OCI-LY1 (cell line): ENCODE data around the gene FBRSL1.

Experiments used
- H2AFZ ChIP-seq: fragments of 200-600 bp; sonication (generic), shearing (Covaris generic); 2 replicates; pipeline ENCODE4 v1.6.0; 2014; ENCODE audit warnings: antibody characterized with exemption, mild to moderate bottlenecking, low read length
- H3F3A ChIP-seq: fragments of 200-600 bp; sonication (generic), shearing (Covaris generic); 2 replicates; pipeline ENCODE4 v1.6.0; 2014; ENCODE audit warnings: mild to moderate bottlenecking, antibody characterized with exemption, low read length, moderate library complexity; ENCODE audit not compliant: insufficient read depth
- H3K27ac ChIP-seq: fragments of 200-600 bp; sonication (generic); 2 replicates; pipeline ENCODE4 v1.5.1; 2014; ENCODE audit warnings: low read length, mixed run types, mild to moderate bottlenecking, low read depth; ENCODE audit not compliant: poor library complexity, severe bottlenecking
- H3K27me3 ChIP-seq: fragments of 200-600 bp; sonication (generic); 2 replicates; pipeline ENCODE4 v1.6.0; 2014; ENCODE audit warnings: antibody characterized with exemption, mild to moderate bottlenecking, low read length, moderate library complexity; ENCODE audit not compliant: insufficient read depth
- H3K36me3 ChIP-seq: fragments of 200-600 bp; sonication (generic); 2 replicates; pipeline ENCODE4 v1.6.1; 2014; ENCODE audit warnings: mild to moderate bottlenecking, antibody characterized with exemption, low read length, moderate library complexity, mixed read lengths; ENCODE audit not compliant: insufficient read depth
- H3K4me1 ChIP-seq: fragments of 200-600 bp; sonication (generic); 2 replicates; pipeline ENCODE4 v1.5.1; 2014; ENCODE audit warnings: mild to moderate bottlenecking, low read length, moderate library complexity; ENCODE audit not compliant: insufficient read depth, severe bottlenecking
- H3K4me2 ChIP-seq: fragments of 200-600 bp; sonication (generic), shearing (Covaris generic); 2 replicates; pipeline ENCODE4 v1.6.1; 2014; ENCODE audit warnings: low read length
- H3K4me3 ChIP-seq: fragments of 200-600 bp; sonication (generic); 2 replicates; pipeline ENCODE4 v1.5.1; 2014; ENCODE audit warnings: low read length, low read depth, mild to moderate bottlenecking, mixed read lengths; ENCODE audit not compliant: poor library complexity, severe bottlenecking
- H3K79me2 ChIP-seq: fragments of 200-600 bp; shearing (Covaris generic); 2 replicates; pipeline ENCODE4 v1.6.1; 2016; ENCODE audit warnings: mixed run types, low read length, mixed read lengths; ENCODE audit not compliant: insufficient read depth
- H3K9ac ChIP-seq: fragments of 200-600 bp; sonication (generic), shearing (Covaris generic); 2 replicates; pipeline ENCODE4 v1.6.1; 2014; ENCODE audit warnings: mild to moderate bottlenecking, low read length, mixed read lengths
- H3K9me2 ChIP-seq: fragments of 200-600 bp; sonication (generic), shearing (Covaris generic); 2 replicates; pipeline ENCODE4 v1.6.1; 2014; ENCODE audit warnings: low read depth, mild to moderate bottlenecking, low read length, mixed read lengths
- H3K9me3 ChIP-seq: fragments of 200-600 bp; shearing (Covaris generic); 2 replicates; pipeline ENCODE4 v1.6.1; 2014; ENCODE audit warnings: low read length, mixed read lengths
- H4K20me1 ChIP-seq: fragments of 200-600 bp; sonication (generic), shearing (Covaris generic); 2 replicates; pipeline ENCODE4 v1.6.0; 2016; ENCODE audit warnings: mild to moderate bottlenecking, low read length; ENCODE audit not compliant: insufficient read depth
- EZH2 ChIP-seq: fragments of 200-600 bp; sonication (generic), shearing (Covaris generic); IDR thresholded peaks from 2 replicates; pipeline ENCODE4 v1.8.0; 2017; ENCODE audit warnings: borderline replicate concordance, mixed run types, mild to moderate bottlenecking, antibody characterized with exemption, low read length, moderate library complexity, mixed read lengths
- TF ChIP-seq, protein P1 (sequence below): fragments of 200-600 bp; sonication (generic), shearing (Covaris generic); IDR thresholded peaks from 2 replicates; pipeline ENCODE4 v1.5.1; 2017; ENCODE audit warnings: mild to moderate bottlenecking, antibody characterized with exemption, low read length, moderate library complexity, mixed read lengths

FBRSL1 gene

DNA sequence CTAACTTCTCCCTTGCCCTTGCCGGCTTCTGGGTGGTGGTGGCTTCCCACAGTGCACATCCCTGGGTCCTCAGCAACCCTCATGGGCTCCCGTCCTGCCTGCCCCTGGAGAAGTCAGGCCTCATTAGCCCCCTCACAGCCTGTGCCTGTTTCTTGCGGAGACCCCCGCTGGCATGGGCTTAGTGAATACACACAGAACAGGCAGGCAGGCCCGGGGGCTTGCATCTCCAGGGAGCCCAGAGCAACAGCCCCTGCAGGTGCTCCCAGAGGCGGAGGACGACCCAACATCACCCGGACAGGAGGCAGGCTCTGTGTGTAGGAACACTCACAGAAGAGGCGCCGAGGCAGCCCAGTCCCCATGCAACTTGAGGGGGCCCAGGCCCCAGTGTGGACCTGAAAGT lies 25.1 kb upstream of the FBRSL1 start:
- H3K79me2 ChIP-seq: no peaks in the 10 kb centered on the region
- no peak overlapping the region for H3K9ac ChIP-seq
- H2AFZ ChIP-seq: no peak overlapping the region
- H4K20me1 ChIP-seq: no peaks in the 10 kb centered on the region
- no peaks in the 10 kb centered on the region for H3K9me3 ChIP-seq
- H3K36me3 ChIP-seq: no peaks in the 10 kb centered on the region
- no peaks in the 10 kb centered on the region; the same call in 1 of the 2 replicates for H3K27me3 ChIP-seq
- TF ChIP-seq, protein P1, sequence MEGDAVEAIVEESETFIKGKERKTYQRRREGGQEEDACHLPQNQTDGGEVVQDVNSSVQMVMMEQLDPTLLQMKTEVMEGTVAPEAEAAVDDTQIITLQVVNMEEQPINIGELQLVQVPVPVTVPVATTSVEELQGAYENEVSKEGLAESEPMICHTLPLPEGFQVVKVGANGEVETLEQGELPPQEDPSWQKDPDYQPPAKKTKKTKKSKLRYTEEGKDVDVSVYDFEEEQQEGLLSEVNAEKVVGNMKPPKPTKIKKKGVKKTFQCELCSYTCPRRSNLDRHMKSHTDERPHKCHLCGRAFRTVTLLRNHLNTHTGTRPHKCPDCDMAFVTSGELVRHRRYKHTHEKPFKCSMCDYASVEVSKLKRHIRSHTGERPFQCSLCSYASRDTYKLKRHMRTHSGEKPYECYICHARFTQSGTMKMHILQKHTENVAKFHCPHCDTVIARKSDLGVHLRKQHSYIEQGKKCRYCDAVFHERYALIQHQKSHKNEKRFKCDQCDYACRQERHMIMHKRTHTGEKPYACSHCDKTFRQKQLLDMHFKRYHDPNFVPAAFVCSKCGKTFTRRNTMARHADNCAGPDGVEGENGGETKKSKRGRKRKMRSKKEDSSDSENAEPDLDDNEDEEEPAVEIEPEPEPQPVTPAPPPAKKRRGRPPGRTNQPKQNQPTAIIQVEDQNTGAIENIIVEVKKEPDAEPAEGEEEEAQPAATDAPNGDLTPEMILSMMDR: no peak
- TF ChIP-seq EZH2: no peak
- H3K4me3 ChIP-seq: no peak overlapping the region
- H3K27ac ChIP-seq: no peak overlapping the region
- H3K9me2 ChIP-seq: no peaks in the 10 kb centered on the region
- no peak overlapping the region for H3K4me2 ChIP-seq
- peaks cover 16% of the 10 kb centered on the region for H3K4me1 ChIP-seq
- no peaks in the 10 kb centered on the region for H3F3A ChIP-seq

DNA sequence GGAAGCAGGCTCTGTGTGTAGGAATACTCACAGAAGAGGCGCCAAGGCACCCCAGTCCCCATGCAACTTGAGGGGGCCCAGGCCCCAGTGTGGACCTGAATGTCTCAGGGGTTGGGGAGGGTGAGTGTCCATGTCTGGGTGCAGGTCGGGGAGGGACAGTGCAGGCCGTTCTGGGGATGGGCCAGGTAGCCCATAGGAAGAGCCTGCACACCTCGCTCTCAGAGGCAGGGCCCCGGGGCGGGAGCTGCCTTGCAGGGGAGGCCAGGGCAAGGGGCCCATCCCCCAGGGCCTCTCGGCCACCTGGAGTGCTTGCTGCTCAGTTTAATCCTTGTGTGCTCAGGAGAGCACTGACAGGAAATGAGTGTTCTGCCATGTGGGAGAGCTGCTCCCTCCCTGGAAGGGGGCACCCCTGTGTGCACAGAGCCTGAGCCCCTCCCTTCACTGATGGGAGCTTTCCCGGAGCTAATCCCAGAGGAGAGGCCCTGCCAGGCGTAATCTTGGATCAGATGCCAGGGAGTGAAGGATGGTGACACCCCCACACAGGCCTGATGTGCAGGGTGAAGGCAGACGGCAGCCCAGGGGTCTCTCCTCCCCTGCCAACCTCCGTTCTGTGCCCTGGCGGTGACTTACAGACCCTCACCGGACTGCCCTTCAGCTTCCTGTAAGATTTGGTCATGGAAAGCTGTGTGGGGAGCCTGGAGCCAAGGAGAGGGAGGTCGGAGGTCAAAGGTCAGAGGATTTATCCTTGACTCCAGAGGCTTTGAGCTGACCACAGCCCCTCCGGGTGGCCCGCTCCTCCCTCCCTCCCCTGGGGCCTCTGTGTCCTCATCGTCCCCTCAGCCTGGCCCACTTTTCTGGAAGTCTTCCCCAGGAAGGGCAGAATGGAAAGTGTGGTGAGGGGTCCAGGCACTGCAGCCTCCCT lies 24.4 kb upstream of the FBRSL1 start:
- Histone ChIP-seq H3K4me1 (peaks cover 22% of the 10 kb centered on the region), H3K79me2 (no peaks in the 10 kb centered on the region), H4K20me1 (no peaks in the 10 kb centered on the region), H3K4me2 (no peak overlapping the region), H3K27ac (no peak overlapping the region), H3K4me3 (no peak overlapping the region), H3K27me3 (no peaks in the 10 kb centered on the region; the same call in 1 of the 2 replicates), H3K9ac (no peak overlapping the region), H3K36me3 (no peaks in the 10 kb centered on the region), H3K9me3 (no peaks in the 10 kb centered on the region), H3F3A (no peaks in the 10 kb centered on the region), H2AFZ (no peak overlapping the region), H3K9me2 (no peaks in the 10 kb centered on the region)
- TF ChIP-seq, protein P1: no peak
- TF ChIP-seq EZH2: no peak

DNA sequence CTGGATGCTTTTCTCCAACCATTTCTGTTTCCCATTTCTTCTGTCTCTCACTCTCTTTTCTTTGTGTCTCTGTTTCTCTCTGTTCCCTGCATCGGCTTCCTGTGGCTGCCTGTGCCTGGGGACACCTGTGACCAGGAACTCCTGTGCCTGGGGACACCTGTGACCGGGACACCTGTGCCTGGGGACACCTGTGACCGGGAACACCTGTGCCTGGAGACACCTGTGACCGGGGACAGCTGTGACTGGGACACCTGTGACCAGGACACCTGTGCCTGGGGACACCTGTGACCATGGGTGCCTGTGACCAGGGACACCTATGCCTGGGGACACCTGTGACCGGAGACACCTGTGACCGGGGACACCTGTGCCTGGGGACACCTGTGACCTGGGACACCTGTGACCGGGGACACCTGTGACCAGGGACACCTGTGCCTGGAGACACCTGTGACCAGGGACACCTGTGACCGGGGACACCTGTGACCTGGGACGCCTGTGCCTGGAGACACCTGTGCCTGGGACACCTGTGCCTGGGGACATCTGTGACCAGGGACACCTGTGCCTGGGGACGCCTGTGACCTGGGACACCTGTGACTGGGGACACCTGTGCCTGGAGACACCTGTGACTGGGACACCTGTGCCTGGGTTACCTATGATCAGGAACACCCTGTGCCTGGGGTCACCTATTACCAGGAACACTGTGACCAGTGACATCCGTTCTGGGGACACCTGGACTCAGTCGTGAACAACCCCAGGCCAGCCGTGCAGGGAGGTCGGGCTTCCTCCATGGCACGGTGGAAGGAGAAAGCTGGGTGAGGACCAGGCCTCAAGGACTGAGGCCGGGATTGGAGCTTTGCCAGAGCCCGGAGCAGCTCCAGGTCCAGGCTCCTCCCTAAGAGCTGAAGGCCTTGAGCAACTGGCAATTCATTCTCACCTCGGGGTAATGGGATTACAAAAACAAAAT lies 23.4 kb upstream of the FBRSL1 start:
- Histone ChIP-seq H4K20me1 (no peaks in the 10 kb centered on the region), H3K4me3 (no peak overlapping the region), H2AFZ (no peak overlapping the region), H3K9ac (no peak overlapping the region), H3K27me3 (no peaks in the 10 kb centered on the region), H3K4me2 (no peak overlapping the region), H3K27ac (no peak overlapping the region), H3K36me3 (no peaks in the 10 kb centered on the region), H3F3A (no peaks in the 10 kb centered on the region; the same call in 1 of the 2 replicates), H3K4me1 (peaks cover 29% of the 10 kb centered on the region), H3K79me2 (no peaks in the 10 kb centered on the region), H3K9me3 (no peaks in the 10 kb centered on the region), H3K9me2 (no peaks in the 10 kb centered on the region)
- TF ChIP-seq, protein P1: no peak
- TF ChIP-seq EZH2: no peak
